ENCODE results near the gene ENTHD1. TPM values are rescaled to one million over a fixed set of nuclear protein-coding genes. Genes with fewer than 3 reads are reported as not detected.

ENTHD1 gene
- total RNA-seq, 1 donor from 2014 or later, result not detected

DNA sequence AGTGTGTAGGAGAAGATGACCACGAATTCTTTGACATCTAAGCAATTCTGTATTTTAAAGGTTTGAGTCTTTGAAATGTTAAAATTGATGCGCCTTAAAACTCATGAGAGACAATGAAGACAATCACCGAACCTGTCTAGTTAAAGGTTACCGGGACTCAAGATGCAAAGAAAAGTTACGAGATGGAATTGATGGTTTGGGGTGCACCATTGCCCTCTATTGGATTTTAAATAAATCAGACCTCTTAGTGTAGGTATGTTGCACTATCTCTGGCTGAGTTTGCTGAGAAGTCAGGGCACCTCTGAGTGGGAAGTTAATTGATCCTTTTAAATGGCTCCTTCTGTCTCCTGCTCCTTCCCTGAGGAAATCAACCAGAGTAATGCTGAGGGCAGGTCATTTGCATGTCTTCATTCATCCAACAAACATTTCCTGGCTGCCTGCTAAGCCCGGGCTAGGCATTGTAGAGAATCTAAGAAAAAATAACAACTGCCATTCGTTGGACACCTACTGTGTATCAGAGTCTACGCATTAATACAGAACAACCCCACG lies 47.3 kb upstream of the ENTHD1 start:
- H3K36me3 Mint-ChIP-seq (ENCODE audit: low read depth, unreplicated experiment), result no peaks in the 10 kb centered on the region
- no peak overlapping the region for H3K27ac Mint-ChIP-seq (ENCODE audit: unreplicated experiment)
- no peak overlapping the region for H3K4me3 Mint-ChIP-seq (ENCODE audit: unreplicated experiment)
- no peaks in the 10 kb centered on the region for H3K9me3 Mint-ChIP-seq (ENCODE audit: unreplicated experiment)
- peaks cover 30% of the 10 kb centered on the region for H3K4me1 Mint-ChIP-seq (ENCODE audit: unreplicated experiment)
- TF ChIP-seq, protein P1, sequence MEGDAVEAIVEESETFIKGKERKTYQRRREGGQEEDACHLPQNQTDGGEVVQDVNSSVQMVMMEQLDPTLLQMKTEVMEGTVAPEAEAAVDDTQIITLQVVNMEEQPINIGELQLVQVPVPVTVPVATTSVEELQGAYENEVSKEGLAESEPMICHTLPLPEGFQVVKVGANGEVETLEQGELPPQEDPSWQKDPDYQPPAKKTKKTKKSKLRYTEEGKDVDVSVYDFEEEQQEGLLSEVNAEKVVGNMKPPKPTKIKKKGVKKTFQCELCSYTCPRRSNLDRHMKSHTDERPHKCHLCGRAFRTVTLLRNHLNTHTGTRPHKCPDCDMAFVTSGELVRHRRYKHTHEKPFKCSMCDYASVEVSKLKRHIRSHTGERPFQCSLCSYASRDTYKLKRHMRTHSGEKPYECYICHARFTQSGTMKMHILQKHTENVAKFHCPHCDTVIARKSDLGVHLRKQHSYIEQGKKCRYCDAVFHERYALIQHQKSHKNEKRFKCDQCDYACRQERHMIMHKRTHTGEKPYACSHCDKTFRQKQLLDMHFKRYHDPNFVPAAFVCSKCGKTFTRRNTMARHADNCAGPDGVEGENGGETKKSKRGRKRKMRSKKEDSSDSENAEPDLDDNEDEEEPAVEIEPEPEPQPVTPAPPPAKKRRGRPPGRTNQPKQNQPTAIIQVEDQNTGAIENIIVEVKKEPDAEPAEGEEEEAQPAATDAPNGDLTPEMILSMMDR (IDR thresholded peaks at IDR 0.05; ENCODE audit: unreplicated experiment), result no peak
- H3K27me3 Mint-ChIP-seq (ENCODE audit: unreplicated experiment), result no peaks in the 10 kb centered on the region
- no peak for DNase-seq (ENCODE audit: low spot score)

DNA sequence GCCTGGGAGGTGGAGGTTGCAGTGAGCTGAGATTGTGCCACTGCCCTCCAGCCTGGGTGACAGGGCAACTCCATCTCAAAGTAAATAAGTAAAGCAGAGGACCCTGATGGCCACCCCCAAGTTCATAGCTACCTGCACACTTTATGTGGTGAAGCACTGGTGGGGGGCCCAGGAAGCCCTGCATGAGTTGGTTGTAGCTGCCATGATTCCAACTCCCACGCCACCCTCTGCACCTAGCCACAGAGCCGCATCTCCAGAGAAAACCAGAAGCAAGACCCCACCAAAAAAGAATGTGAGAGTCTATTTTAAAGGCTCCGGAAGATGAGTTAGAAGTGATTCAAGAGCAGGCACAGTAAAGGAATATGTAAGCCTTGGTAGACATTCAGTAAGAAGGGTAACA lies 46.3 kb upstream of the ENTHD1 start:
- H3K27ac Mint-ChIP-seq (ENCODE audit: unreplicated experiment), result no peak overlapping the region
- DNase-seq (ENCODE audit: low spot score), result no peak
- no peaks in the 10 kb centered on the region for H3K27me3 Mint-ChIP-seq (ENCODE audit: unreplicated experiment)
- H3K9me3 Mint-ChIP-seq (ENCODE audit: unreplicated experiment), result no peaks in the 10 kb centered on the region
- TF ChIP-seq, protein P1 (IDR thresholded peaks at IDR 0.05; ENCODE audit: unreplicated experiment), result no peak
- H3K36me3 Mint-ChIP-seq (ENCODE audit: low read depth, unreplicated experiment), result no peaks in the 10 kb centered on the region
- H3K4me1 Mint-ChIP-seq (ENCODE audit: unreplicated experiment), result peaks cover 26% of the 10 kb centered on the region
- no peak overlapping the region for H3K4me3 Mint-ChIP-seq (ENCODE audit: unreplicated experiment)

DNA sequence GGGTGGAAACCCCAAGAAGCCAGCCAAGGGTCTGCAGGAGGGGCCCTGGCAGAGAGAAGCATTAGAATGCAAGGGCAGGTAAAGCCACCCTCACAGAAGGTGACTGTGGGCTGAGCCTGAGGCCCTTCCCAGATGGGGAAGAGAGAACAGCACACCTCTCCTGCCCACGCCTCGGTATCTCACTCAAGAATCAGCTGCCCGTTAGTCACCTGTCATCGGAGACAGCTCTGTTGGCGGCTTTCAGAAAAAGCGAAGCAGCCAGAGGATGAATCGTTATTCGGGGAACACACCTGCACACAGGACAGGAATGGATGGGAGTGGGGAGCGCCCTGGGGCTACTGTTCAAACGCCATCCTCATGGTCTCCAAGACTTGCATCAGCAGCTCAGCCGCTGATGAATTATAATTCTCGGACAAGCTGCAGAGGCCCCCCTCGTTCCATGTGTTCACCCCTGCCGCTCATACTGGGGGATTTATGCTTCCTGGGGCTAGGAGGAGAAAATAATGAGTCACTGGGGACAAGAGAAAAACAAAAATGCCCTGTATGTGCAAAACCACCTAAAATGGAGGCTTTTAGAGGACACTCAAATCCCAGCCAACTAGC lies 45.0 kb upstream of the ENTHD1 start:
- TF ChIP-seq, protein P1 (IDR thresholded peaks at IDR 0.05; ENCODE audit: unreplicated experiment), result no peak
- DNase-seq (ENCODE audit: low spot score), result no peak
- Mint-ChIP-seq H3K4me1 (ENCODE audit: unreplicated experiment) (peaks cover 26% of the 10 kb centered on the region), H3K4me3 (ENCODE audit: unreplicated experiment) (no peak overlapping the region), H3K36me3 (ENCODE audit: low read depth, unreplicated experiment) (no peaks in the 10 kb centered on the region), H3K27me3 (ENCODE audit: unreplicated experiment) (no peaks in the 10 kb centered on the region), H3K9me3 (ENCODE audit: unreplicated experiment) (no peaks in the 10 kb centered on the region), H3K27ac (ENCODE audit: unreplicated experiment) (no peak overlapping the region)

DNA sequence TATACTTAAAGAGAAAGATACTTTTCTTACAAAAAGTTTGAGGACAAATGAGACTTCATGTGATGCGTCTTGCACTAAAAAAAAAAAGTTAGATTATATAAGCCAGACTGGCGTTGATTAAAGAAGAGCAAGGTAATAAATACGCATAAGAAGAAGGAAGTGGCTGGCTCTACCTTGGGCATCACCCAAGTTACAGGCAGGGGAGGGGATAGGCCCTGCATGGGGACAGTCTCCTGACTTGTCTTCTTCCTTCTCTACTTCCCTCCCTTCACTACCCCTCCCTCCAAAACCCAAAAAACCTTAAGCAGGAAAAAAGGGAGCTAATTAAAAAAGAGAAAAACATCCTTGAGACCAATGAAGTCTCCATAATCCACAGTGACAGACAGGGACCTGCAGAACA lies 44.3 kb upstream of the ENTHD1 start:
- Mint-ChIP-seq H3K27ac (ENCODE audit: unreplicated experiment) (no peak overlapping the region), H3K27me3 (ENCODE audit: unreplicated experiment) (no peaks in the 10 kb centered on the region), H3K4me3 (ENCODE audit: unreplicated experiment) (no peak overlapping the region), H3K4me1 (ENCODE audit: unreplicated experiment) (peaks cover 26% of the 10 kb centered on the region), H3K36me3 (ENCODE audit: low read depth, unreplicated experiment) (no peaks in the 10 kb centered on the region), H3K9me3 (ENCODE audit: unreplicated experiment) (no peaks in the 10 kb centered on the region)
- DNase-seq (ENCODE audit: low spot score), result no peak
- TF ChIP-seq, protein P1 (IDR thresholded peaks at IDR 0.05; ENCODE audit: unreplicated experiment), result no peak

DNA sequence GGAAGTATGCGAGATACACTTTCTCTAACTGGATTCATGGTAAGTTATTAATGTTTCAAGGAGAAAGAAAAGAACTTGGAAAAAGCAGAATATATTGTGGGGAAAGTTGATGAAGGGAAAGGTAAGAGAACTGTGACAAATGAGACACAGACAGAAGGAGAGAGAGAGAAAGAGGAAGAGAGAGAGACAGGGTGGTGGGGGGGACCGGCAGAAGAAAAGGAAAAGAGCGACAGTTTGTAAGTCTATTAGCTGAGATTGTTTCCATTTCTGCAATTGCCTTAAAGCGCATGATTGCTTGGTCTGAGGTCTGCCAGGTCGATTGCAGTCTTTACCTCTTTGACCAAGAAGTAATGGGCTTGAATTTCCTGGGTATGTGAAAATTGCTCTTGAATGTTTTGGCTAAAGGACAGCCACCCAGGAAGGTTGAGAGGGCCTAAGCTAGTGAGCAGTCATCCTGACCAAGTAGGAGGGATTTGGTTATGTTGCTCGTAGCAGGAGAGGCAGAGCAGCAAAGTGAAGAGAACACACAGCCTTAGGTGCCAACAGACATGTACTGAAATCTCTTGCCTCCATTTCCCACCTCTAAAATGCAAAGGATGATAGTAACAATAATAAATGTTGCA lies 43.1 kb upstream of the ENTHD1 start:
- TF ChIP-seq, protein P1 (IDR thresholded peaks at IDR 0.05; ENCODE audit: unreplicated experiment), result no peak
- no peak for DNase-seq (ENCODE audit: low spot score)
- Mint-ChIP-seq H3K4me3 (ENCODE audit: unreplicated experiment) (no peak overlapping the region), H3K36me3 (ENCODE audit: low read depth, unreplicated experiment) (no peaks in the 10 kb centered on the region), H3K27ac (ENCODE audit: unreplicated experiment) (no peak overlapping the region), H3K9me3 (ENCODE audit: unreplicated experiment) (no peaks in the 10 kb centered on the region), H3K27me3 (ENCODE audit: unreplicated experiment) (no peaks in the 10 kb centered on the region), H3K4me1 (ENCODE audit: unreplicated experiment) (peaks cover 25% of the 10 kb centered on the region)

All from endothelial cell (in vitro differentiated cells).